PFSK-1 (cell line): Measurements from ENCODE around the gene FBXL7.

ENCODE experiments used
- POLR2AphosphoS5 ChIP-seq: IDR thresholded peaks from 2 replicates; pipeline ENCODE4 v1.6.1; 2012; ENCODE audit warnings: low read depth, mild to moderate bottlenecking, control low read depth, low read length, moderate library complexity
- REST ChIP-seq, 2 experiments: IDR thresholded peaks; 2 replicates each; pipeline versions ENCODE4 v1.6.1 to v1.8.0; 2011 to 2012; ENCODE audit warnings: low read depth in 2 of 2, low read length in 2 of 2, control low read depth in 1 of 2, inconsistent platforms in 1 of 2, mild to moderate bottlenecking in 1 of 2, moderate library complexity in 1 of 2; ENCODE audit not compliant: insufficient read depth in 1 of 2
- SIN3A ChIP-seq: IDR thresholded peaks from 2 replicates; pipeline ENCODE4 v1.6.1; 2012; ENCODE audit warnings: mild to moderate bottlenecking, low read length, moderate library complexity, borderline replicate concordance; ENCODE audit not compliant: insufficient read depth
- TAF1 ChIP-seq: IDR thresholded peaks from 2 replicates; pipeline ENCODE4 v1.6.1; 2012; ENCODE audit warnings: low read length, control low read depth, borderline replicate concordance; ENCODE audit not compliant: insufficient read depth

GRCh38 chr5:15480436-15480835, 19.5 kb upstream of the FBXL7 start:
- TF ChIP-seq POLR2AphosphoS5 (no peak), REST (IDR thresholded peaks at IDR 0.05; ENCODE audit: insufficient read depth in 1 of 2, low read depth in 2 of 2, low read length in 2 of 2) (no peak), TAF1 (no peak), SIN3A (no peak)
